GM18873 (cell line): Measurements from ENCODE around the gene RIN3.
A peak's percentile ranks its signal among the peaks of the same experiment; 100 is the strongest.
"Not testable (repeated sequence)": the region's sequence is repeated elsewhere in the genome, so short reads cannot be mapped to it uniquely, and the experiment has no call there.

Experiments
- ATAC-seq: cut with Tn5 transposase; IDR thresholded peaks from one replicate; pipeline ENCODE4 v1.9.1; 2021; ENCODE audit warnings: mild to moderate bottlenecking, moderate library complexity, moderate number of reproducible peaks; ENCODE audit not compliant: unreplicated experiment, low FRiP score

The RIN3 gene

DNA sequence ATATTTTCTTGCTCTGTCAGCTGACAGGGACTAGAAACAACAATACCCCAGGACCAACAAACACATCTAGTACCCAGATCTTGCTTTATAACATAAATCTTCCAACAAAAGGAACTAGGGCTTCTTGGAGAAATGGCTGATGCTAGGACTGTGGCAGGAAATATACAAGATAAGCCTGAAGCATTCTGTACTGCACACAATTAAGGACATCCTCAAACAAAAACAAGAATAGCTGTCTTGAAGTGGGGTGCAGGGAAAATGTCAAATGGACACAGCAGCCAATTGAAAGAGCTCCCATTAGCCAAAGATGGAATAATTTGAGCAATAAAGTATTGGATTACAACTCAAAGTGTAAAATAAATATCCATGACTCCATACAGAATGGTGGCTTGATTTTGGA, 184.8 kb downstream of the RIN3 start:
- no peak for ATAC-seq

DNA sequence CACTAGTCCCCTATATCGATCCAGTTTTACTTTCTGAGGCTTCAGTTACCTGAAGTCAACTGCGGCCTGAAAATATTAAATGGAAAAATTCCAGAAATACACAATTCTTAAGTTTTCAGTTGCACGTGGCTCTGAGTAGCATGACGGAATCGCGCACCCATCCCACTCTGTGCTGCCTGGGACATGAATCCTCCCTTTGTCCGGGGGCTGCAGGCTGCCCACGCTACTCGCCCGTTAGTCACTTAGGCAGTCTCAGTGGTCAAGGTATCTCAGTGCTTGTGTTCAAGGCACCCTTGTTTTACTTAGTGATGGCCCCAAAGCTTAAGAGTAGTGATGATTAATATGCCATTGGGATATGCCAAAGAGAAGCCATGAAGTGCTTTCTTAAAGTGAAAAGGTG, 188.2 kb downstream of the RIN3 start:
- no peak for ATAC-seq

DNA sequence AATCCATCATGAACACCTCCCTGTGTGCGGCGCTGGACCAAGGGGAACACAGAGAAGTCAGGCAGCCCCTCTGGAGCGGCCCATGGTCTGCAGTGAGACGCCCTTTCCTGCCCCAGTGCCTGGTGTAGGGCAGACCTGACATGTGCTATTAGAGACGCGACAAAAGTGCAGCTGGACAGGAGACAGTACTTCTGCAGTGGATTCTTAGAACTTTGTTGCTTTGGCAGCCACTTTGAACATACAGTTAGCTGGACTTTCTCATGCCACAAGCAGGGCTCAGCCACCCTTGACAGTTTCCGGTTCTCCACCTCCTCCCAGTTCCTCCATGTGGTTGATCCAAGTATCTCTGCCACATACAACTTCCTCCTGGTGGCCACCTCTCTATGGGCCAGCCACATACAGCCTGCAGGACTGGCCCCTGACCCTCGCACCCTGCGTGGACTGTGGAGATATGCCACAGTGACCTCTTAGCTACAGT, 188.9 kb downstream of the RIN3 start:
- no peak for ATAC-seq

DNA sequence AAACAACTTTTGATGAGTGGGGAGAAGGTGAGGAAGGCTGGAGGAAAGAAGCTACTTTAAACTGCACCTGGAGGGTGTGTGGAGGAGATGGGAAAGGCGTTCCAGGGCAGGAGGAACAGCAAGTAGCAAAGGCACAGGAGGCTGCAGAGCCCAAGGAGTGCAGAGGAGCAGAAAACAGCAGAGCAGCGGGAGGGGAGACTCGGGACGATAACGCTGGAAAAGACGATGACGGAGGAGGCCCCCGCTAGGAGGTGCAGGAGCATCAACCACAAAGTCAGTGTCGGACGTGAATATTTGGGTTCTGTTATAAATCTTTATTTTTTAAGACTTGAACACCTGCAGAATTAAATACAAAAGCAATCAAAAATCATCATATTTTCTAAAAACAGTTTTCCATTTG, 189.9 kb downstream of the RIN3 start:
- no peak for ATAC-seq

DNA sequence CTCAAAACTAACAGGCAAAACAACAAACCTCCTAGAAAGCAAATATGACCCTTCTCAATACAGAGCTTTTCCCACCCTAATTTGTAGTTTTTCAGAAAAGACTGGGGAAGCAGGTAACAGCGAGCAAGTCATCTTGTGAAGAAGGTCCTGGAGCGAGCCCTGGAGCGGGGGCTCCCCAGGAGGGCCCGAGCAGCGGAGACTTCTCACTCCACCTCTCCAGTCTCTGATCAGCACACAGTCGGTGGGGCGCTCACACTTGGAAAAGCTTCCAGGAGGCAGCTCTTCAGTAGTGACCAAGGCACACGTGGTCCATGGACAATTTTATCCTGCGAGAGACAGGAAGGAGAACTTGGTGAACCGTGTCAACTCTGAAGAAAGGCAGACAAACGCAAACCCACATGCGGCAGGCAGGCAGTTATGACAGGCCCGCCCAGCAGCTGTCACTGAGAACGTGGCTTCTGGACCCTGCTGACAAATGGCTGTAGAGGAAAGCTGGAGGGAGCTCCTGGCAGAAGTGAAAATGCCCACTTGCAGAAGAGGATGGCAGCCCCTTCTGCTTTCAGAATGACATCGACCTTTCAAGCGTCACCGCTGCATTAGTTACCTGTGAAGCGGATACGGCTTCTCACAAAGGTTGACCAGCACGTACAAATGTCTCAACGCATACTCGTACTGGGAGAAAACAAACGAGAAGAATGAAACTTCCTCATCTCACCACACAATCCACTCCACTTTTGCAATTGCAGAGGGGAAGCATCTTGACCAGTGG, 190.6 kb downstream of the RIN3 start:
- ATAC-seq, result peak; percentile 94

DNA sequence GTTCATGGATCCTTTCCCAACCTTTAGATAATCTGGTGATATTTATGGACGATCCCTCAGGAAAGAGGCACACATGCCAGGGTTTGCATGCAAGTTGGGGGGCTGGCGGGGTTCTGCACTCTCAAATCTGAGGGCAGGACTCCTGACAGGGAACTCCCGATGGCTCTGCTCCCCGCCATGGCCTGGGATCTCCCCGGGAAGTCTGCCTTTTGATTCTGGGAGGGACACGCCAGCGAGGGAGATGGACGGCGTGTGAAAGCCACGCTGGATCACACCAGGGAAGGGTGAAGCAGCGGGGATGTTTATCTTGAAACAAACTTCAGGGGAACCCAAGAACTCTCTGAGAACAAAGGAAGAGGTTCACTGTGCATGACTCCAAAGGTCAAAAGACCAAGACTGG, 191.2 kb downstream of the RIN3 start:
- ATAC-seq, result no peak

DNA sequence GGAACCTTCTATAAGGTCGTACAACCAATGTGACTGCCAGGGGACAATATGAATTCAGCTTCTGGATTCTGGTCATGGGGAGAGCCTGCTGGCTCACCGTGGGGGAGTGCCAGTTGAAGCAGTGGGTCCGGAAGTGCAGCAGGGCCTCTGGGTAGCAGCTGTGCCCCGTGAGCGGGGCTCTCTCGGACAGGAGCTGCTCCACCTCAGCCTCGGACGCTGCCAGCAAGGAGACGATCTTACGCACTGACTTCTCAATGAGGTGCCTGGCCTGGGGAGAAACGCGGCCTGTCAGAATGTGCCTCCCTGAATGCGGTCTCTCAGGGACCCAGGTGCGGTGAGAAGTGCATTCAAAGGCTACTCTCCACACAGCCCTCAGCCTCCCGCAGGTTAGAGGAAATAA, 192.8 kb downstream of the RIN3 start:
- ATAC-seq, result no peak

DNA sequence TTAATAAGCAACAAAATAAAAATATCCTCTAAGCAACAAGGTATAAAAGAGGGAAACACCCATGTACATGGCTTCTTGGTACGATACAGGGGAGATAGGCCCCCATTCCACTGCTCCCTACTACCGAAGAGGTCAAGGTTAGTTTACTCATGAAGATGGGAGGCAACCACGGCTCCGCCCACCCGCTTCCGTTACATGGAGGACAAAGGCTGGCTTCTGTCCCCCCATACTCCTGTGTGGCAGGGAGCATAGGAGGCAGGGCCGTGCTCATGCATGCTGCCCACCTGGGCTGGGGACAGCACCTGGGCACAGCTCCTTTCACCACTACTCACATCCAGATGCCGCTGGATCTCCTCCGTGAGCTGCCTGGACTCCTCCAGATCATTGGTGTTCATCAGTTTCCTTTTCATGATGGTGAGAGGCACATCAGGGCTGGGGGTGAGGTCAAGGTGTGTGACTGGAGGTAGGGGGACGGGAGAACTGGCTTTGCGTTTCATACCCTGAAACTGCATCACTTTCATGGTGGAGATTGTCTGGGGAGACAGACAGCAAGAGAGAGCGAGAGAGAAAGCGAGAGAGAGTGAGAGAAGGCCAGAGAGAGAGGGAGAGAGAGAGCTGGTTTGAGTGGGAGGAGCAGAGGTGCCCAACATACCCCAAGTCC, 195.9 kb downstream of the RIN3 start:
- ATAC-seq, result no peak

DNA sequence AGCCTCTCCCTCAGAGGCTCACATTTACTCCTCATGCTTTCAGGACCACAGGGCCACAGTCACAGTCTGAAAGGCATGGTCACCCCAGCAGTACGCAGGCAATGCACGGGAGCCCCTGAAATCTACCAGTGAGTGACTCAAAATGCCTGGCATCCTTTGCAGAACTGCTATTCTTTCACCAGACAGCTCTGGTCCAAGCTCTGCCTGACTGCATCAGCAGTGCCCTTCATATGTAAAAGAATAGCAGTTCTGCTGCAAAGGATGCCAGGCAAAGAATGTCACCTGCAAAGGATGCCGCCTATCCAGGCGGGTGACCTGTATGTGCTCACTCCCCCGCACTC, 196.4 kb downstream of the RIN3 start:
- ATAC-seq, result no peak

DNA sequence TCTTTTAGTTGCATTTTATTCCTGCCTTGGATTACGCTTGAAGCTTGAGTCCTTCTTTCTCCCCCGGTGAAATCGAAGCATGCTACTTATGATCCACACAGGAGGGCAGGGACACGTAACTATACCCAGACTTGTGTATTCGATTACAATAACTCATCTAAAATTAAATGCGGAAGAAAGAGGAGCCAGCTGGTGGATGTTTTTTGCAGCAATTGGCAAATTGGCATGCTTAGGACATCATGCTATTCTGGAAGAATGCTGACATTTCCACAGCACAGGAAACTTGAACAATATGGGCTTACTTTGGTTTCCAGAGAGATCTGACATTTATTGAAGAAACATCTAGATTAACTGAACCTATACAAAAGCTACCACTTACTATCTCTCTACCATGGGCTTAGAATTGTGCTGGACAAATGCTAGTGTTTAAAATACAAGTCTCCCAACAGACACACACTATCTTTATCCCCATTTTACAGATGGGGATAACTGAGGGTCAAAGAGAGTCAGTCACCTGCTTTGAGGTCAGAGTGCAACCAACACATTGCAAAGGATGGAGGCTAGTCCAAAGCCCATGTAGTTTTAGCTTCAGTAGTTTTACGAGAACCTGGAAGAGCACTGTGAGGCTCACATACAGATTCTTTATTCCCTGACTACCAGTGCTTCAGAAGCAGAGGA, 198.5 kb downstream of the RIN3 start:
- ATAC-seq, result no peak

DNA sequence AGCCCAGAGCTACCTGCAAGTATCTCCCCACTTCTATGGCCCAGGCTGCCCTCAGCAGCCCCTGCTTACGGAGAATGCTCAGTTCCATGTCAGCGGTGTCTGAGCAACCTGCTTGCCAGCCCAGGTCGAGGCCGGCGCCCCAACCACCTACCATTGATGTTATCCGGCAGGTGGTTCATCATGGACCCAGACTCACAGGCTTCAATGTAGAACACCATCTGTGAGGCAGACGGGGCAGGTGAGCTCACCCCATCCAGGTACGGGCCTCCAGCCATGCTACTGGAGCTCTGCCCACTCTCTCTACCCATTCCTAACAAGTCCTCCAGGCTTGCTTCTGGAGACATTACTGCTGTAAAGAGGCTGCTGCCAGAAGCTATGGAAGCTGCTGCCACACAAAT, 199.1 kb downstream of the RIN3 start:
- no peak for ATAC-seq

DNA sequence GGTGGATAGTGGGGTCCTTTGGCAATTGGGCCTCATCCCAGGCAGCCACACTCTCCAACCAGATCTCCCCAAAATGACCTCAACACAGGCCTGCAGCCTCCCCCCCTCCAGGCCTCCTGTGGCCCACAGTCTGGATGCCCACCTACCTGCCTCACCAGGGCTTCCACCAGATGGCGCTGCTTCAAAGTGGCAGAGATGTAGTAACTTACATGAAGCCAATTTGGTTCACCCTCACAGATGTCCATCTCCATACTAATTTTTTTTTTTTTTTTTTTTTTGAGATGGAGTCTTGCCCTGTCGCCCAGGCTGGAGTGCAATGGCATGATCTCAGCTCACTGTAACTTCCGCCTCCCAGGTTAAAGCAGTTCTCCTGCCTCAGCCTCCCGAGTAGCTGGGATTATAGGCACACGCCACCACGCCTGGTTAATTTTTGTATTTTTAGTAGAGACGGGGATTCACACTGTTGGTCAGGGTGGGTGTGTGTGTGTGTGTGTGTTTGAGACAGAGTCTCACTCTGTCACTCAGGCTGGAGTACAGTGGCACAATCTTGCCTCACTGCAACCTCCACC, 201.2 kb downstream of the RIN3 start:
- not testable (repeated sequence) for ATAC-seq

DNA sequence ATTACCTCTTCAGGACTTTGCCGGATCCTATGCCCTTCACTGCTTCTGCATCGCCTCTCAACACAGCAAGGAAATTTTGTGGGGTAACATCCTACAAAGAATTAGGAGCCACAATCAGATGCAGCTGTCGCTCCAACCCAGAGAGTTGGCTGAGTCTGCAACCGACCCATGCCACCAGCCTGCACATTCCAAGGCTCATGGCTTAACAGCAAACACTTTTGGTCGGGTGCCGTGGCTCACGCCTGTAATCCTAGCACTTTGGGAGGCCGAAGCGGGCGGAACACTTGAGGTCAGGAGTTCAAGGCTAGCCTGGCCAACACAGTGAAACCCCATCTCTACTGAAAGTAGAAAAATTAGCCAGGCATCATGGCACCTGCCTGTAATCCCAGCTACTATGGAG, 202.6 kb downstream of the RIN3 start:
- no peak for ATAC-seq

DNA sequence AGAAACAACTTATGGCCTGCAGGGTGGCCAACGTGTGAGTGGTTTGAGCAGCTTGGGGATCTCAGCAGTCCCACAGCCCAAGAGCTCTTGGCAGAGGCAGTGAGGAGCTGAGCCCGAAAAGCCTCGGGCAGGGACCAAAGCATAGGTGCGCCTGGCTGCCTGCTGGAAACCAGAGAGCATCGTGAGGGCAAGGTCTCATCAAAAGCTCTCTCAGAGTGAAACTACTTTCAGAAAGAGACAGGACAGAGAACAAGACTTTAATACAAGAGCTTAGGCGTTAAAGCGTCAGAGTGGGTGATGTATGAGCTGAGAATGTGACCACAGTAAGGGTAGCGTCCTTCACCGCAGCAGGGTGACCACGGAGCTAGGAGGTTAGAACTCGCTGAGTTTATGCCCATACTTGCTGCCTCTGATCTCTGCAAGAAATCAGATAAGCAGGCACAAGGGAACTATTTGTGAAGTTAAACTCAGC, 204.0 kb downstream of the RIN3 start:
- no peak for ATAC-seq

DNA sequence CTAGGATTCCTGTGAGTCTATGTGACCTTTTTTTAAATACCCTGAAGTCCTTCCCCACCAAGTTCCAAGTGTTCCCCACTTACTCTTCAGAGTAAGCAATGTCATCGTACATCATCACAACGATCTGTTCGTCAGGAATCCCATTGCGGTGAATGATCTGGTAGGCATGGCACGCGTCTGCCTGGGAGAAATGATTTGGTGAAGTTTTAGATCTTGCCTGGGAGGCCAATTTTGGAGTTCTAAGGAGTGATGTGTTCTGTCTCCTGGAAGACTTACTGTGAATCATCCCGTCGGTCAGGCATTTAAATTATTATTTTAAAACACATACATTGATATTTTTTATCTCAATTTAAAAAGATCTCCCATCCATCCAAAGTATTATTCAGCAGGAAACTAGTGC, 205.1 kb downstream of the RIN3 start:
- ATAC-seq, result no peak

DNA sequence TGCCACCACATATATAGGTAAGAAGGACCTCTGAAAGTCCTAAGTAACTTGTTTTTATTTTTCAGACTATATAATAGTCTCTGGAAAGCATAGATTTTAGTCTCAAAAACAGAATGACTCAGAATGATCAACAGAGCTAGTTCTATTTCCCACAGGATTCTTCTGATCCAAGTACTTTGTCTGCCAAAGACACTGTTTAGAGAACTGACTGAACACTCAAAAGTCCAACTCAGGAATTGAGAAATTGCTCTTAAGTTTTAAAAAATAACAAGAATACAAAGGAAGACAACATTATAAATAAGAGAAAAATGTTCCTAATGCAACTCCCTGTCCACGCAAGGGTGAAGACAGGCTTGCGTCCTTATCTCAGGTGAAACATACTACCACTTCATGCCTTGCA, 205.8 kb downstream of the RIN3 start:
- ATAC-seq, result no peak

DNA sequence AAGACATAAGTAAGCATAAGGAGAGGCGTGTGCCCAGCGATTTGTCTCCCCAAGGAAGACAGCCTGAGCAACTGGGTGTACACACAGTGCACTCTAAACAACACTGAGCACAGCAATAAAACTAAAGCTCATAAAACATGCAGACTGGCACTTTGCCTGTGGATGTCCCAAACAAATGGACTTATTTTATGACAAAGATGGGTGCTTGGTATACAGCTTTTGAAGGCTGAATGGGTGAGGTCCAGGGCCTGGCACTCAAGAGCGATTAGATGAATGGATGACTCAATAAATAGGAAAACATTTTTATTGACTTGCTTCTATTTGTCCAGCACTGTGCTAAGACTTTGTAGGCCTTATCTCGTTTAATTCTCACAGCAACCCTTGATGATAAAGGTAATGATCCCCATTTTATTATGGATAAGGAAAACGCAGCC, 206.3 kb downstream of the RIN3 start:
- no peak for ATAC-seq

DNA sequence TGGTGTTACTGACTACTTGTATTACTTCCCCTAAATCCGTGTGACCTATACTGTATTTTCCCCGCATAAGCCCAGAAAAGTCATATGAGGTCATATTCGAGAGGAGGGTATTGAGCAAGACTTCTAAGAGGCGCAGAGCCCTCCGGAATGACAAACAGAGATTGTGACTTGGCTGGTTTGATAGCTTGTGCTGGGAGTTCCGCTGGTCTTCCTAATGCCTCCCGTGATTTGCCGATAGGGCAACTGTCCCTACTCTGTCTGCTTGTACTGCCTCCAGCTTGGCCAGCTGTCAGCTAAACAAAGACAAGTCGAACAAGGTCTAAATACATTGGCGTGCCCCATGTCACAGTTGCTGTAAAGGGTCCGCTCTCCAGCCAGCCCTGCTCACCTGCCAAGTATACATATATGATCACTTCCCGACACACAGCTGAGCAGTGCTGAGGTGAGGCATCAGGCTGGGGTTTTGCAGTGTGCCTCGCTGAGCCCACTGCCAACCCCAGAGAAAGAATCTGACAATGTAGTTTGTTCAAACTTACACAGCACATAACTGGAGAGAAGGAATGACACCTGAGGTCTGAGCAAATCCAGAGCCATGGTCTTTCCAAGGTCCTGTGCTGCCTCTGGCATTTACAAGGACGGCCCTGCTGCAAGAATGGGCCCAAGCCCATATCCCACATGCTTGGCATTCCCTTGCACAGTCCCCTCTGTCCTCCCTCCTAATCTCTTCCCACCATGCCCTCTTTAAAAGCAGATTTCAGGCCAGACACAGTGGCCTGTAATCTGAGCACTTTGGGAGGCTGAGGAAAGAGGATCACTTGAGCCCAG, 211.1 kb downstream of the RIN3 start:
- no peak for ATAC-seq

DNA sequence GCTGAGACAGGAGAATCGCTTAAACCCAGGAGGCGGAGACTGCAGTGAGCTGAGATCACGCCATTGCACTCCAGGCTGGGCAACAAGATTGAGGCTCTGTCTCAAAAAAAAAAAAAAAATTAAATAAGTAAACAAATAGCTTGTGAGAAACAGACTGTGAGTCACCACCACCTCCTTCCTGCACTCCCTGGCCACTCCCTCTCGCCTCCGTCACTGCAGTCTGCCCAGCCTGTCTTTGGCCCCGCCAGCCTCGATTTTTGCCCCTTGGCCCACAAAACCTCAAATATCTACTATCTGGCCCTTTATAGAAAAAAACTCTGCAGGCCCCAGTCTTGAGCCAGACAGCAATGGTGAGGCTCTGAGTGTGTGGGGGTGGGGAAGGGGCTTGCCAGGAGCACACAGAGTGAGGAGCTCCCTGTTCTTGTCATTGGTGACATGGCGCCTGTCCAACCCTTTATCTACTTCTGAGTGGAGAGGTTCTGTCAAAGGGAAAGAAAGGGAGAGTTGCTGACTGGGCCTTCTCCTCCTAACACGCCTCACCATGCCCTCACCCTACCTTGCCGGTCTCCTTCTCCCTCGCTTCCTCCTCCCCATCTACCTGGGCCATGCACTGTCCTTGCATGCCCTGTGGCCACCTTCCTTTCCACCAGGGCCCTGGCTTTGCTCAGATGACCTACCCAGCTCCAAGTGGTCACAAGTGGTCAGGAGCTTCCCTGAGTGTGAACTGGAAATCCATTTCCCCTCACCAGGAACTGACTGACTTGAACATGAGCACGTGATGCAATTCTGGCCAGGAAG, 212.8 kb downstream of the RIN3 start:
- no peak for ATAC-seq

DNA sequence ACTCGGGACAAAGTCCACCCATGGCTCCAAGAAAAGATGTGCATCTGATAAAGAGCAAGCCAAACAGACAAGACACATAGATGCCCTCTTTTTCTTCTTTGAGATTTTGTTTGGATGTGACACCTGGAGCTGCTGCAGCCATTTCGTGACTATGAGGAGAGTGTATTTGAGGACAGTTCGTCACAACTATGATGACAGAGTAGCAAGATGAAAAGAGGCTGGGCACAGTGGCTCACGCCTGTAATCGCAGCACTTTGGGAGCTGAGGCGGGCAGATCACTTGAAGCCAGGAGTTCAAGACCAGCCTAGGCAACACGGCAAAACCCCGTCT, 213.3 kb downstream of the RIN3 start:
- no peak for ATAC-seq
